ENCODE results near the gene MTA2. TPM values are rescaled to one million over a fixed set of nuclear protein-coding genes. Genes with fewer than 3 reads are reported as not detected.
A peak's percentile ranks its signal among the peaks of the same experiment; 100 is the strongest.

The MTA2 gene
- total and polyA plus RNA-seq, 10 of the 15 experiments (the other 5 are each of a cell fraction or from before 2014, with no cell fraction given): 6.7 to 201 (median 113) TPM

GRCh38 chr11:62546244-62546928 lies 55.3 kb downstream of the MTA2 start, which contains the start of gene AHNAK (continued):
- TF ChIP-seq MAX (IDR thresholded peaks at IDR 0.05; ENCODE audit: low read depth, low read length) (no peak), MLLT1 (IDR thresholded peaks at IDR 0.05) (0 out of 2 replicates have a peak, but pooled peaks have one; percentile 15), BHLHE40 (IDR thresholded peaks at IDR 0.05; ENCODE audit: borderline replicate concordance in 1 of 2, low read depth in 2 of 2, low read length in 1 of 2) (peak in 1 of 2 experiments; percentile 48; a peak in 2 of 4 replicates), RCOR1 (conservative IDR thresholded peaks at IDR 0.05; ENCODE audit: low read depth, low read length) (no peak), IKZF1 (conservative IDR thresholded peaks at IDR 0.05) (peak; percentile 34), BCLAF1 (IDR thresholded peaks at IDR 0.05) (no peak), ETV6 (conservative IDR thresholded peaks at IDR 0.05 in 1 of 2, IDR thresholded peaks at IDR 0.05 in 1 of 2; ENCODE audit: borderline replicate concordance in 1 of 2, low read depth in 1 of 2) (no peak), HDGF (IDR thresholded peaks at IDR 0.05) (no peak), ZBTB4 (CRISPR knock-in tag; IDR thresholded peaks at IDR 0.05) (no peak), ATF7 (IDR thresholded peaks at IDR 0.05; ENCODE audit: low read depth) (no peak), BACH1 (IDR thresholded peaks at IDR 0.05; ENCODE audit: borderline replicate concordance) (peak; percentile 55; the same call in 1 of the 2 replicates), MTA3 (IDR thresholded peaks at IDR 0.05; ENCODE audit: borderline replicate concordance, low read length) (no peak), SMC3 (IDR thresholded peaks at IDR 0.05; ENCODE audit: borderline replicate concordance, low read length) (no peak), RB1 (IDR thresholded peaks at IDR 0.05; ENCODE audit: borderline replicate concordance) (0 out of 2 replicates have a peak, but pooled peaks have one; percentile 38), SUZ12 (IDR thresholded peaks at IDR 0.05; ENCODE audit: unreplicated experiment) (peak; percentile 8), EGR1 (IDR thresholded peaks at IDR 0.05; ENCODE audit: borderline replicate concordance in 1 of 2, low read depth in 2 of 2, low read length in 2 of 2) (peak in 1 of 2 experiments; percentile 50; a peak in 1 of 3 replicates), NKRF (conservative IDR thresholded peaks at IDR 0.05) (peak; percentile 49; the same call in 1 of the 2 replicates), BCL11A (IDR thresholded peaks at IDR 0.05; ENCODE audit: low read depth, low read length) (no peak)

All from GM12878 (cell line).